ENCODE measurements around the gene ZBTB38.

ZBTB38 gene

GRCh38 chr3:141337523-141337854, 30.8 kb upstream of the ZBTB38 start:
- H3K4me3 ChIP-seq, result no peak overlapping the region
- H3K36me3 ChIP-seq, result no peaks in the 10 kb centered on the region
- H3K4me1 ChIP-seq, result peaks cover 9% of the 10 kb centered on the region
- H4K20me1 ChIP-seq, result no peaks in the 10 kb centered on the region
- no peak overlapping the region for H3K9ac ChIP-seq
- TF ChIP-seq Cebpa-rat (IDR thresholded peaks at IDR 0.05), result no peak
- no peak overlapping the region for H3K27ac ChIP-seq
- no peak overlapping the region for H3K4me2 ChIP-seq
- H3K9me3 ChIP-seq, result 0 out of 2 replicates have a peak, but pooled peaks cover 4% of the 10 kb centered on the region
- H3K27me3 ChIP-seq, result no peaks in the 10 kb centered on the region

GRCh38 chr3:141337991-141338390, 30.3 kb upstream of the ZBTB38 start:
- no peak overlapping the region for H3K27ac ChIP-seq
- TF ChIP-seq Cebpa-rat (IDR thresholded peaks at IDR 0.05), result no peak

GRCh38 chr3:141338881-141339280, 29.4 kb upstream of the ZBTB38 start:
- Histone ChIP-seq H3K9me3 (0 out of 2 replicates have a peak, but pooled peaks cover 4% of the 10 kb centered on the region), H3K4me3 (no peak overlapping the region), H4K20me1 (no peaks in the 10 kb centered on the region), H3K36me3 (no peaks in the 10 kb centered on the region), H3K27ac (no peak overlapping the region), H3K4me1 (peaks cover 8% of the 10 kb centered on the region; the same call in 1 of the 2 replicates), H3K9ac (no peak overlapping the region), H3K27me3 (no peaks in the 10 kb centered on the region), H3K4me2 (no peak overlapping the region)
- TF ChIP-seq Cebpa-rat (IDR thresholded peaks at IDR 0.05), result no peak

More at GRCh38 chr3:141337991-141338390, 30.3 kb upstream of the ZBTB38 start:
- no peak overlapping the region for H3K9ac ChIP-seq
- no peaks in the 10 kb centered on the region for H3K36me3 ChIP-seq
- H3K4me3 ChIP-seq, result no peak overlapping the region
- H3K4me2 ChIP-seq, result no peak overlapping the region
- H4K20me1 ChIP-seq, result no peaks in the 10 kb centered on the region
- no peaks in the 10 kb centered on the region for H3K27me3 ChIP-seq
- peaks cover 8% of the 10 kb centered on the region; the same call in 1 of the 2 replicates for H3K4me1 ChIP-seq
- 0 out of 2 replicates have a peak, but pooled peaks cover 4% of the 10 kb centered on the region for H3K9me3 ChIP-seq

- Histone ChIP-seq H3K27me3 (no peaks in the 10 kb centered on the region), H3K4me2 (no peak overlapping the region), H3K4me1 (peaks cover 8% of the 10 kb centered on the region; the same call in 1 of the 2 replicates), H4K20me1 (no peaks in the 10 kb centered on the region), H3K27ac (no peak overlapping the region), H3K9ac (no peak overlapping the region), H3K9me3 (peaks cover 9% of the 10 kb centered on the region; the same call in 1 of the 2 replicates), H3K36me3 (no peaks in the 10 kb centered on the region), H3K4me3 (no peak overlapping the region)
- no peak for TF ChIP-seq Cebpa-rat (IDR thresholded peaks at IDR 0.05)
Measured at GRCh38 chr3:141341536-141341935, 26.8 kb upstream of the ZBTB38 start.

- Histone ChIP-seq H3K4me2 (no peak overlapping the region), H3K4me1 (0 out of 2 replicates have a peak, but pooled peaks cover 1% of the 10 kb centered on the region), H3K9me3 (peaks cover 10% of the 10 kb centered on the region; the same call in 1 of the 2 replicates), H3K9ac (no peak overlapping the region), H4K20me1 (no peaks in the 10 kb centered on the region), H3K27me3 (no peaks in the 10 kb centered on the region), H3K36me3 (no peaks in the 10 kb centered on the region), H3K27ac (no peak overlapping the region), H3K4me3 (no peak overlapping the region)
- TF ChIP-seq Cebpa-rat (IDR thresholded peaks at IDR 0.05), result no peak
Measured at GRCh38 chr3:141342386-141342785, 25.9 kb upstream of the ZBTB38 start.

- H3K9ac ChIP-seq, result no peak overlapping the region
Measured at GRCh38 chr3:141343077-141343476, 25.2 kb upstream of the ZBTB38 start.

GRCh38 chr3:141343865-141344271, 24.4 kb upstream of the ZBTB38 start:
- no peaks in the 10 kb centered on the region for H3K4me1 ChIP-seq
- no peak for TF ChIP-seq Cebpa-rat (IDR thresholded peaks at IDR 0.05)

More at GRCh38 chr3:141343077-141343476, 25.2 kb upstream of the ZBTB38 start:
- Histone ChIP-seq H3K4me1 (no peaks in the 10 kb centered on the region), H3K27ac (no peak overlapping the region), H3K36me3 (no peaks in the 10 kb centered on the region), H3K4me2 (no peak overlapping the region), H3K4me3 (no peak overlapping the region), H3K27me3 (no peaks in the 10 kb centered on the region), H3K9me3 (peaks cover 9% of the 10 kb centered on the region; the same call in 1 of the 2 replicates), H4K20me1 (no peaks in the 10 kb centered on the region)
- TF ChIP-seq Cebpa-rat (IDR thresholded peaks at IDR 0.05), result no peak

GRCh38 chr3:141345528-141345927, 22.8 kb upstream of the ZBTB38 start:
- Histone ChIP-seq H3K27me3 (no peaks in the 10 kb centered on the region), H3K9ac (no peak overlapping the region), H3K4me1 (no peaks in the 10 kb centered on the region), H4K20me1 (no peaks in the 10 kb centered on the region), H3K9me3 (peaks cover 6% of the 10 kb centered on the region; the same call in 1 of the 2 replicates), H3K36me3 (no peaks in the 10 kb centered on the region), H3K4me2 (no peak overlapping the region), H3K27ac (no peak overlapping the region), H3K4me3 (no peak overlapping the region)
- TF ChIP-seq Cebpa-rat (IDR thresholded peaks at IDR 0.05), result no peak

More at GRCh38 chr3:141343865-141344271, 24.4 kb upstream of the ZBTB38 start:
- Histone ChIP-seq H4K20me1 (no peaks in the 10 kb centered on the region), H3K4me3 (no peak overlapping the region), H3K9me3 (peaks cover 6% of the 10 kb centered on the region; the same call in 1 of the 2 replicates), H3K27ac (no peak overlapping the region), H3K27me3 (no peaks in the 10 kb centered on the region), H3K4me2 (no peak overlapping the region), H3K9ac (no peak overlapping the region), H3K36me3 (no peaks in the 10 kb centered on the region)

GRCh38 chr3:141346007-141346406, 22.3 kb upstream of the ZBTB38 start:
- no peaks in the 10 kb centered on the region for H3K27me3 ChIP-seq
- H3K9ac ChIP-seq, result no peak overlapping the region
- H3K4me1 ChIP-seq, result no peaks in the 10 kb centered on the region
- no peak overlapping the region for H3K4me2 ChIP-seq
- no peaks in the 10 kb centered on the region for H3K36me3 ChIP-seq
- H3K4me3 ChIP-seq, result no peak overlapping the region
- H3K9me3 ChIP-seq, result peaks cover 6% of the 10 kb centered on the region; the same call in 1 of the 2 replicates
- no peaks in the 10 kb centered on the region for H4K20me1 ChIP-seq
- TF ChIP-seq Cebpa-rat (IDR thresholded peaks at IDR 0.05), result no peak
- H3K27ac ChIP-seq, result no peak overlapping the region

- H3K4me3 ChIP-seq, result no peak overlapping the region
- no peaks in the 10 kb centered on the region for H3K36me3 ChIP-seq
- H3K4me1 ChIP-seq, result no peaks in the 10 kb centered on the region
- H4K20me1 ChIP-seq, result no peaks in the 10 kb centered on the region
- H3K27me3 ChIP-seq, result no peaks in the 10 kb centered on the region
- H3K27ac ChIP-seq, result no peak overlapping the region
- no peak overlapping the region for H3K9ac ChIP-seq
- TF ChIP-seq Cebpa-rat (IDR thresholded peaks at IDR 0.05), result no peak
- no peak overlapping the region for H3K4me2 ChIP-seq
- H3K9me3 ChIP-seq, result peaks cover 6% of the 10 kb centered on the region; the same call in 1 of the 2 replicates
Measured at GRCh38 chr3:141346418-141346817, 21.9 kb upstream of the ZBTB38 start.

GRCh38 chr3:141346839-141347238, 21.5 kb upstream of the ZBTB38 start:
- Histone ChIP-seq H3K4me1 (no peaks in the 10 kb centered on the region), H3K27ac (no peak overlapping the region), H3K4me3 (no peak overlapping the region), H3K27me3 (no peaks in the 10 kb centered on the region), H3K9ac (no peak overlapping the region), H3K4me2 (no peak overlapping the region), H3K9me3 (peaks cover 6% of the 10 kb centered on the region; the same call in 1 of the 2 replicates), H4K20me1 (no peaks in the 10 kb centered on the region), H3K36me3 (no peaks in the 10 kb centered on the region)
- no peak for TF ChIP-seq Cebpa-rat (IDR thresholded peaks at IDR 0.05)
